Endothelial cell of umbilical vein (primary cell): ENCODE measurements around the gene COPE. TPM values are rescaled to one million over a fixed set of nuclear protein-coding genes. Genes with fewer than 3 reads are reported as not detected.

Experiments
- BruUV-seq: library from RNA; stranded (reverse); fragments of 400-500 nt; replicated peaks from 2 replicates; lab custom pipeline; 2021; lab: Mats Ljungman, UMichigan
- CTCF ChIA-PET: fragments of 300-600, 350-600 bp; sonication (Branson Sonifier 250); formaldehyde crosslinking; loops from one replicate; lab custom pipeline; 2021; ENCODE audit warnings: antibody characterized with exemption, inconsistent platforms; lab: Charles Lee
- POLR2A ChIA-PET: fragments of 300-600, 350-600 bp; sonication (Branson Sonifier 250); formaldehyde crosslinking; loops from one replicate; lab custom pipeline; 2021; ENCODE audit warnings: antibody characterized with exemption, inconsistent platforms; lab: Charles Lee
- DNase-seq: peaks from one replicate; pipeline ENCODE4 v3.0.0-alpha.2; 2011; ENCODE audit warnings: low read depth, low spot score
- FAIRE-seq: peaks from 2 replicates; lab custom pipeline; 2011; peaks lifted over from hg19 to GRCh38; lab: Jason Lieb, UNC
- H2AFZ ChIP-seq: 2 replicates; pipeline ENCODE4 v1.6.0; 2012; ENCODE audit warnings: low read depth, low read length, control low read depth, inconsistent platforms
- H3K27ac ChIP-seq: 2 replicates; pipeline ENCODE4 v1.5.1; 2011; ENCODE audit warnings: low read depth, mild to moderate bottlenecking, control low read depth, low read length, moderate library complexity; ENCODE audit not compliant: insufficient read depth
- H3K27me3 ChIP-seq, 2 experiments: 2 replicates each; pipeline versions ENCODE4 v1.6.0 to v1.6.1; 2011; ENCODE audit warnings: low read length in 2 of 2, mixed read lengths in 1 of 2; ENCODE audit not compliant: control insufficient read depth in 2 of 2, insufficient read depth in 2 of 2
- H3K36me3 ChIP-seq, 2 experiments: 2 replicates in 1 of 2; 3 replicates in 1 of 2; pipeline ENCODE4 v1.5.1; 2011; ENCODE audit warnings: low read length in 2 of 2, mild to moderate bottlenecking in 1 of 2, moderate library complexity in 1 of 2; ENCODE audit not compliant: control insufficient read depth in 2 of 2, insufficient read depth in 2 of 2; ENCODE audit errors: extremely low read depth in 1 of 2
- H3K4me1 ChIP-seq: 3 replicates; pipeline ENCODE4 v1.5.1; 2011; ENCODE audit warnings: mild to moderate bottlenecking, low read length; ENCODE audit not compliant: control insufficient read depth, insufficient read depth; ENCODE audit errors: extremely low read depth
- H3K4me2 ChIP-seq: 2 replicates; pipeline ENCODE4 v1.6.1; 2011; ENCODE audit warnings: low read length, control low read depth, mixed read lengths; ENCODE audit not compliant: insufficient read depth
- H3K4me3 ChIP-seq, 3 experiments: fragments of 200-600 bp in 1 of 3; sonication (generic), shearing (Covaris generic) in 1 of 3; replicated peaks in 1 of 3; 2 replicates each; pipeline ENCODE4 v1.5.1; 2011 to 2016; ENCODE audit warnings: control low read depth in 3 of 3, low read length in 3 of 3, mild to moderate bottlenecking in 2 of 3, inconsistent platforms in 1 of 3, low read depth in 1 of 3, moderate library complexity in 1 of 3; ENCODE audit not compliant: insufficient read depth in 1 of 3
- H3K79me2 ChIP-seq: 2 replicates; pipeline ENCODE4 v1.6.0; 2012; ENCODE audit warnings: low read length, inconsistent platforms; ENCODE audit not compliant: control insufficient read depth, insufficient read depth
- H3K9ac ChIP-seq: replicated peaks from 2 replicates; pipeline ENCODE3; 2011; ENCODE audit warnings: low read length, control low read depth; ENCODE audit not compliant: insufficient read depth; ENCODE audit errors: extremely low read depth
- H3K9me1 ChIP-seq: replicated peaks from 3 replicates; pipeline ENCODE4 v1.6.0; 2011; ENCODE audit warnings: mild to moderate bottlenecking, low read length; ENCODE audit not compliant: control insufficient read depth, insufficient read depth; ENCODE audit errors: extremely low read depth
- H3K9me3 ChIP-seq: replicated peaks from 2 replicates; pipeline ENCODE4 v1.5.1; 2012; ENCODE audit warnings: low read length, inconsistent platforms; ENCODE audit not compliant: control insufficient read depth, insufficient read depth
- H4K20me1 ChIP-seq: replicated peaks from 2 replicates; pipeline ENCODE3; 2011; ENCODE audit warnings: mild to moderate bottlenecking, low read length; ENCODE audit not compliant: control insufficient read depth, insufficient read depth; ENCODE audit errors: extremely low read depth
- CTCF ChIP-seq, 2 donors: IDR thresholded peaks; 1 replicate in 1 of 2; 2 replicates in 1 of 2; pipeline ENCODE4 v1.5.1; 2011; ENCODE audit warnings: low read length in 2 of 2, mild to moderate bottlenecking in 2 of 2, moderate library complexity in 2 of 2, control low read depth in 1 of 2, inconsistent platforms in 1 of 2, low read depth in 1 of 2; ENCODE audit not compliant: insufficient read depth in 1 of 2; ENCODE audit errors: extremely low read depth in 1 of 2
- EZH2 ChIP-seq: IDR thresholded peaks from 2 replicates; pipeline ENCODE4 v1.6.1; 2012; ENCODE audit warnings: borderline replicate concordance, low read depth, mild to moderate bottlenecking, moderate library complexity, low read length, inconsistent platforms; ENCODE audit not compliant: severe bottlenecking
- FOS ChIP-seq: IDR thresholded peaks from 2 replicates; pipeline ENCODE4 v1.6.1; 2011; ENCODE audit warnings: mild to moderate bottlenecking, low read length, moderate library complexity, borderline replicate concordance; ENCODE audit not compliant: insufficient read depth
- GATA2 ChIP-seq: IDR thresholded peaks from 2 replicates; pipeline ENCODE4 v1.7.0; 2011; ENCODE audit warnings: low read depth, mild to moderate bottlenecking, moderate library complexity, mixed read lengths, low read length; ENCODE audit not compliant: insufficient read length, insufficient read depth
- JUN ChIP-seq: IDR thresholded peaks from 2 replicates; pipeline ENCODE4 v1.6.1; 2011; ENCODE audit warnings: borderline replicate concordance, low read depth; ENCODE audit not compliant: insufficient read length, insufficient read depth
- MAX ChIP-seq: IDR thresholded peaks from 2 replicates; pipeline ENCODE4 v1.6.1; 2011; ENCODE audit not compliant: insufficient read depth, insufficient read length
- MYC ChIP-seq: IDR thresholded peaks from one replicate; pipeline ENCODE4 v1.6.1; 2011; ENCODE audit warnings: mild to moderate bottlenecking, low read depth, low read length
- POLR2A ChIP-seq: IDR thresholded peaks from 2 replicates; pipeline ENCODE4 v1.6.1; 2012; ENCODE audit warnings: low read depth, mild to moderate bottlenecking, control low read depth, low read length
- POLR2AphosphoS5 ChIP-seq: IDR thresholded peaks from 2 replicates; pipeline ENCODE4 v1.6.1; 2012; ENCODE audit warnings: low read depth, mild to moderate bottlenecking, control low read depth, low read length, moderate library complexity; ENCODE audit not compliant: insufficient read depth
- dilution Hi-C: fragments of 300-500 bp; cut with MboI; formaldehyde crosslinking; loops from one replicate; pipeline ENCODE4 v1.15.0; 2019; ENCODE audit warnings: low sequenced_read_pairs; ENCODE audit not compliant: extremely low pct_ligation_motif_present
- intact Hi-C: fragments of 100-400 bp; cut with micrococcal nuclease; formaldehyde crosslinking; loops from one replicate; pipeline ENCODE4 v1.10.0; 2022
- polyA plus RNA-seq, 4 experiments: library from polyadenylated mRNA; depleted of rRNA in 3 of 4; stranded (reverse) in 3 of 4; unstranded in 1 of 4; fragments of >200 nt; gene quantifications; 2 replicates each; pipeline versions ENCODE4 v1.2.1 to v1.2.3, GENCODE V29; 2011 to 2012; ENCODE audit warnings: missing spikeins in 1 of 4
- total RNA-seq: library from RNA; stranded (reverse); gene quantifications from 2 replicates; pipeline ENCODE4 v1.2.3, GENCODE V29; 2021

COPE gene
- total and polyA plus RNA-seq, 2 donors (not counting 3 experiments of a cell fraction or from before 2014, with no cell fraction given), result 252 to 407 TPM

GRCh38 chr19:18910010-18910409 is 9.2 kb downstream of the COPE start:
- no peak overlapping the region for H3K4me3 ChIP-seq
- no peak overlapping the region for H3K4me2 ChIP-seq
- DNase-seq (no peak), FAIRE-seq (no peak)
- no peak overlapping the region for H3K9ac ChIP-seq
- ChIA-PET CTCF (no interaction called here), POLR2A (no interaction called here)
- H3K79me2 ChIP-seq, result peaks cover 13% of the 10 kb centered on the region
- no TSS peak for BruUV-seq
- no peak for TF ChIP-seq MYC
- no peak for TF ChIP-seq MAX
- TF ChIP-seq GATA2, result no peak
- TF ChIP-seq JUN, result no peak
- TF ChIP-seq CTCF (IDR thresholded peaks at IDR 0.05; ENCODE audit: extremely low read depth in 1 of 2, insufficient read depth in 1 of 2, low read depth in 1 of 2, low read length in 2 of 2), result no peak
- no peak for TF ChIP-seq FOS
- TF ChIP-seq POLR2A, result no peak
- TF ChIP-seq POLR2AphosphoS5, result no peak
- TF ChIP-seq EZH2, result no peak
- intact Hi-C loops, result loop anchor here (10.0 kb wide), 2 partner anchors 45 to 455 kb away; no protein-coding TSS in a partner anchor
- no peak overlapping the region for H3K27ac ChIP-seq
- peaks cover 6 to 46% of the 10 kb centered on the region in 2 experiments for H3K36me3 ChIP-seq
- no peaks in the 10 kb centered on the region for H3K9me3 ChIP-seq
- dilution Hi-C loops, result no loop called here
- no peak overlapping the region for H2AFZ ChIP-seq
- H3K27me3 ChIP-seq, result no peaks in the 10 kb centered on the region
- no peaks in the 10 kb centered on the region for H4K20me1 ChIP-seq
- no peaks in the 10 kb centered on the region for H3K4me1 ChIP-seq
- no peaks in the 10 kb centered on the region for H3K9me1 ChIP-seq
